ENCODE data around the gene LRRC7. TPM values are rescaled to one million over a fixed set of nuclear protein-coding genes. Genes with fewer than 3 reads are reported as not detected.

Gene LRRC7
- total and polyA plus RNA-seq, 4 donors, result 19.5 to 75.0 (median 46.5) TPM

- DNase-seq (ENCODE audit: low read depth in 4 of 6, low spot score in 6 of 6), result peak in 1 of 6 donors; percentile 42
- H3K27me3 ChIP-seq (ENCODE audit: control insufficient read depth, insufficient read depth, low read length), result no peaks in the 10 kb centered on the region
- no peaks in the 10 kb centered on the region for H3K9me3 ChIP-seq (ENCODE audit: control insufficient read depth, insufficient read depth, low read length)
- H3K36me3 ChIP-seq (ENCODE audit: control insufficient read depth, insufficient read depth, low read length), result no peaks in the 10 kb centered on the region
- no peak overlapping the region for H3K27ac ChIP-seq (ENCODE audit: low read depth, low read length)
- no peaks in the 10 kb centered on the region for H3K4me1 ChIP-seq (ENCODE audit: control insufficient read depth, insufficient read depth, low read length)
- WGBS (ENCODE audit: insufficient coverage), result 80% methylated on average over 1 of the region's 2 CpGs
- no peak overlapping the region for H3K4me3 ChIP-seq (ENCODE audit: low read depth, low read length)
These were observed 266.6 kb downstream of the LRRC7 start for GRCh38 chr1:69834336-69834735.

- Histone ChIP-seq H3K4me3 (ENCODE audit: low read depth, low read length) (no peak overlapping the region), H3K4me1 (ENCODE audit: control insufficient read depth, insufficient read depth, low read length) (no peaks in the 10 kb centered on the region), H3K27me3 (ENCODE audit: control insufficient read depth, insufficient read depth, low read length) (no peaks in the 10 kb centered on the region), H3K36me3 (ENCODE audit: control insufficient read depth, insufficient read depth, low read length) (no peaks in the 10 kb centered on the region), H3K9me3 (ENCODE audit: control insufficient read depth, insufficient read depth, low read length) (no peaks in the 10 kb centered on the region), H3K27ac (ENCODE audit: low read depth, low read length) (no peak overlapping the region)
- 67% methylated on average over 1 of the region's 2 CpGs for WGBS (ENCODE audit: insufficient coverage)
- no peak for DNase-seq (ENCODE audit: low read depth in 4 of 6, low spot score in 6 of 6)
These were observed 268.2 kb downstream of the LRRC7 start for GRCh38 chr1:69835955-69836354.

GRCh38 chr1:69836971-69837636 lies 269.4 kb downstream of the LRRC7 start:
- H3K36me3 ChIP-seq (ENCODE audit: control insufficient read depth, insufficient read depth, low read length), result no peaks in the 10 kb centered on the region
- no peak overlapping the region for H3K27ac ChIP-seq (ENCODE audit: low read depth, low read length)
- no peaks in the 10 kb centered on the region for H3K9me3 ChIP-seq (ENCODE audit: control insufficient read depth, insufficient read depth, low read length)
- H3K4me3 ChIP-seq (ENCODE audit: low read depth, low read length), result no peak overlapping the region
- no CpG with 5 or more reads among the region's 1 CpG for WGBS (ENCODE audit: insufficient coverage)
- no peaks in the 10 kb centered on the region for H3K4me1 ChIP-seq (ENCODE audit: control insufficient read depth, insufficient read depth, low read length)
- no peaks in the 10 kb centered on the region for H3K27me3 ChIP-seq (ENCODE audit: control insufficient read depth, insufficient read depth, low read length)
- DNase-seq (ENCODE audit: low read depth in 4 of 6, low spot score in 6 of 6), result peak in 1 of 6 donors; percentile 59

GRCh38 chr1:69842326-69842725 lies 274.6 kb downstream of the LRRC7 start:
- no peak overlapping the region for H3K27ac ChIP-seq (ENCODE audit: low read depth, low read length)
- no peak for DNase-seq (ENCODE audit: low read depth in 4 of 6, low spot score in 6 of 6)
- no peaks in the 10 kb centered on the region for H3K36me3 ChIP-seq (ENCODE audit: control insufficient read depth, insufficient read depth, low read length)
- no peaks in the 10 kb centered on the region for H3K9me3 ChIP-seq (ENCODE audit: control insufficient read depth, insufficient read depth, low read length)
- no peak overlapping the region for H3K4me3 ChIP-seq (ENCODE audit: low read depth, low read length)
- WGBS (ENCODE audit: insufficient coverage), result no CpG with 5 or more reads among the region's 1 CpG
- no peaks in the 10 kb centered on the region for H3K27me3 ChIP-seq (ENCODE audit: control insufficient read depth, insufficient read depth, low read length)
- no peaks in the 10 kb centered on the region for H3K4me1 ChIP-seq (ENCODE audit: control insufficient read depth, insufficient read depth, low read length)

- no peak for DNase-seq (ENCODE audit: low read depth in 4 of 6, low spot score in 6 of 6)
- Histone ChIP-seq H3K4me3 (ENCODE audit: low read depth, low read length) (no peak overlapping the region), H3K27me3 (ENCODE audit: control insufficient read depth, insufficient read depth, low read length) (no peaks in the 10 kb centered on the region), H3K4me1 (ENCODE audit: control insufficient read depth, insufficient read depth, low read length) (no peaks in the 10 kb centered on the region), H3K36me3 (ENCODE audit: control insufficient read depth, insufficient read depth, low read length) (no peaks in the 10 kb centered on the region), H3K27ac (ENCODE audit: low read depth, low read length) (no peak overlapping the region), H3K9me3 (ENCODE audit: control insufficient read depth, insufficient read depth, low read length) (no peaks in the 10 kb centered on the region)
- no CpG with 5 or more reads among the region's 1 CpG for WGBS (ENCODE audit: insufficient coverage)
These were observed 277.9 kb downstream of the LRRC7 start for GRCh38 chr1:69845655-69846054.

- Histone ChIP-seq H3K9me3 (ENCODE audit: control insufficient read depth, insufficient read depth, low read length) (no peaks in the 10 kb centered on the region), H3K36me3 (ENCODE audit: control insufficient read depth, insufficient read depth, low read length) (no peaks in the 10 kb centered on the region), H3K27me3 (ENCODE audit: control insufficient read depth, insufficient read depth, low read length) (no peaks in the 10 kb centered on the region), H3K4me1 (ENCODE audit: control insufficient read depth, insufficient read depth, low read length) (no peaks in the 10 kb centered on the region), H3K4me3 (ENCODE audit: low read depth, low read length) (no peak overlapping the region), H3K27ac (ENCODE audit: low read depth, low read length) (no peak overlapping the region)
- DNase-seq (ENCODE audit: low read depth in 4 of 6, low spot score in 6 of 6), result peak in 3 of 6 donors; percentile 9 to 46 (median 17)
- WGBS (ENCODE audit: insufficient coverage), result no CpG with 5 or more reads among the region's 3 CpGs
These were observed 278.5 kb downstream of the LRRC7 start for GRCh38 chr1:69846267-69846666.

- Histone ChIP-seq H3K4me1 (ENCODE audit: control insufficient read depth, insufficient read depth, low read length) (no peaks in the 10 kb centered on the region), H3K4me3 (ENCODE audit: low read depth, low read length) (no peak overlapping the region), H3K9me3 (ENCODE audit: control insufficient read depth, insufficient read depth, low read length) (no peaks in the 10 kb centered on the region), H3K36me3 (ENCODE audit: control insufficient read depth, insufficient read depth, low read length) (no peaks in the 10 kb centered on the region), H3K27ac (ENCODE audit: low read depth, low read length) (no peak overlapping the region), H3K27me3 (ENCODE audit: control insufficient read depth, insufficient read depth, low read length) (no peaks in the 10 kb centered on the region)
- WGBS (ENCODE audit: insufficient coverage), result 82% methylated on average over 3 of the region's 4 CpGs
- DNase-seq (ENCODE audit: low read depth in 4 of 6, low spot score in 6 of 6), result no peak
These were observed 279.9 kb downstream of the LRRC7 start for GRCh38 chr1:69847670-69848069.

GRCh38 chr1:69852151-69852550 lies 284.4 kb downstream of the LRRC7 start:
- no peaks in the 10 kb centered on the region for H3K4me1 ChIP-seq (ENCODE audit: control insufficient read depth, insufficient read depth, low read length)
- DNase-seq (ENCODE audit: low read depth in 4 of 6, low spot score in 6 of 6), result peak in 2 of 6 donors; percentile 11 to 78
- no peaks in the 10 kb centered on the region for H3K36me3 ChIP-seq (ENCODE audit: control insufficient read depth, insufficient read depth, low read length)
- no peaks in the 10 kb centered on the region for H3K9me3 ChIP-seq (ENCODE audit: control insufficient read depth, insufficient read depth, low read length)
- WGBS (ENCODE audit: insufficient coverage), result no CpG with 5 or more reads among the region's 4 CpGs
- H3K27me3 ChIP-seq (ENCODE audit: control insufficient read depth, insufficient read depth, low read length), result no peaks in the 10 kb centered on the region
- H3K27ac ChIP-seq (ENCODE audit: low read depth, low read length), result no peak overlapping the region
- H3K4me3 ChIP-seq (ENCODE audit: low read depth, low read length), result no peak overlapping the region

GRCh38 chr1:69852706-69853105 lies 285.0 kb downstream of the LRRC7 start:
- no peaks in the 10 kb centered on the region for H3K9me3 ChIP-seq (ENCODE audit: control insufficient read depth, insufficient read depth, low read length)
- no peak overlapping the region for H3K4me3 ChIP-seq (ENCODE audit: low read depth, low read length)
- peak in 1 of 6 donors; percentile 68 for DNase-seq (ENCODE audit: low read depth in 4 of 6, low spot score in 6 of 6)
- H3K27me3 ChIP-seq (ENCODE audit: control insufficient read depth, insufficient read depth, low read length), result no peaks in the 10 kb centered on the region
- no peaks in the 10 kb centered on the region for H3K4me1 ChIP-seq (ENCODE audit: control insufficient read depth, insufficient read depth, low read length)
- no peak overlapping the region for H3K27ac ChIP-seq (ENCODE audit: low read depth, low read length)
- no peaks in the 10 kb centered on the region for H3K36me3 ChIP-seq (ENCODE audit: control insufficient read depth, insufficient read depth, low read length)

GRCh38 chr1:69858534-69858933 lies 290.8 kb downstream of the LRRC7 start:
- Histone ChIP-seq H3K4me3 (ENCODE audit: low read depth, low read length) (no peak overlapping the region), H3K27ac (ENCODE audit: low read depth, low read length) (no peak overlapping the region), H3K36me3 (ENCODE audit: control insufficient read depth, insufficient read depth, low read length) (no peaks in the 10 kb centered on the region), H3K9me3 (ENCODE audit: control insufficient read depth, insufficient read depth, low read length) (no peaks in the 10 kb centered on the region), H3K4me1 (ENCODE audit: control insufficient read depth, insufficient read depth, low read length) (no peaks in the 10 kb centered on the region), H3K27me3 (ENCODE audit: control insufficient read depth, insufficient read depth, low read length) (no peaks in the 10 kb centered on the region)
- DNase-seq (ENCODE audit: low read depth in 4 of 6, low spot score in 6 of 6), result no peak
- WGBS (ENCODE audit: insufficient coverage), result no CpG with 5 or more reads among the region's 1 CpG
